T-cell (primary cell): ENCODE measurements around the gene TEX2. TPM values are rescaled to one million over a fixed set of nuclear protein-coding genes. Genes with fewer than 3 reads are reported as not detected.
"Not testable (repeated sequence)": the region's sequence is repeated elsewhere in the genome, so short reads cannot be mapped to it uniquely, and the experiment has no call there.

ENCODE experiments used
- ATAC-seq, 4 experiments: fragments of 200-7000 bp in 3 of 4; fragments of 150-1000 bp in 1 of 4; cut with Tn5 transposase; replicated peaks in 1 of 4; 1 replicate in 3 of 4; 2 replicates in 1 of 4; pipeline ENCODE4 v1.10.0; 2021; ENCODE audit warnings: moderate library complexity in 3 of 4, mild to moderate bottlenecking in 2 of 4, moderate number of reproducible peaks in 1 of 4
- CTCF ChIA-PET, 2 donors: fragments of 300-600 bp; sonication (Branson Sonifier 250); formaldehyde crosslinking; loops; one replicate each; lab custom pipeline; 2022; ENCODE audit warnings: antibody characterized with exemption in 2 of 2; lab: Charles Lee
- POLR2A ChIA-PET, 2 donors: fragments of 300-600 bp; sonication (Branson Sonifier 250); formaldehyde crosslinking; loops; one replicate each; lab custom pipeline; 2022; ENCODE audit warnings: antibody characterized with exemption in 2 of 2; lab: Charles Lee
- DNase-seq, 35 experiments: peaks; one replicate each; pipeline versions ENCODE4 v3.0.0 to v3.0.0-alpha.2; 2013 to 2023
- H3K27ac ChIP-seq: one replicate; pipeline ENCODE4 v1.5.1; 2013; ENCODE audit warnings: low read length
- H3K27me3 ChIP-seq, 2 experiments: replicated peaks in 1 of 2; 1 replicate in 1 of 2; 2 replicates in 1 of 2; pipeline versions ENCODE4 v1.6.1 to v1.7.0; 2013; ENCODE audit warnings: low read length in 1 of 2, mixed read lengths in 1 of 2; ENCODE audit not compliant: control insufficient read depth in 2 of 2, insufficient read depth in 2 of 2; ENCODE audit errors: extremely low read depth in 1 of 2
- H3K36me3 ChIP-seq, 2 donors: 1 replicate in 1 of 2; 2 replicates in 1 of 2; pipeline versions ENCODE4 v1.6.1 to v1.7.0; 2013; ENCODE audit warnings: low read length in 1 of 2; ENCODE audit not compliant: control insufficient read depth in 2 of 2, insufficient read depth in 1 of 2; ENCODE audit errors: extremely low read depth in 1 of 2
- H3K4me1 ChIP-seq, 2 experiments: 1 replicate in 1 of 2; 2 replicates in 1 of 2; pipeline versions ENCODE4 v1.6.1 to v1.7.0; 2013; ENCODE audit warnings: low read length in 2 of 2, mixed read lengths in 1 of 2; ENCODE audit not compliant: insufficient read depth in 2 of 2, control insufficient read depth in 1 of 2; ENCODE audit errors: extremely low read depth in 1 of 2
- H3K4me3 ChIP-seq, 2 donors: 1 replicate in 1 of 2; 2 replicates in 1 of 2; pipeline versions ENCODE4 v1.5.1 to v1.7.0; 2013; ENCODE audit warnings: mild to moderate bottlenecking in 2 of 2, low read length in 1 of 2, moderate library complexity in 1 of 2; ENCODE audit not compliant: control insufficient read depth in 1 of 2; ENCODE audit errors: extremely low read depth in 1 of 2
- H3K9me3 ChIP-seq: 2 replicates; pipeline ENCODE4 v1.7.0; 2013
- H3K27ac Mint-ChIP-seq, 2 donors: one replicate each; pipeline ENCODE4 v1.8.0; 2020 to 2021; ENCODE audit warnings: mild to moderate bottlenecking in 2 of 2, mixed read lengths in 2 of 2
- H3K27me3 Mint-ChIP-seq, 2 donors: one replicate each; pipeline ENCODE4 v1.8.0; 2021 to 2022; ENCODE audit warnings: mixed read lengths in 2 of 2
- H3K36me3 Mint-ChIP-seq: one replicate; pipeline ENCODE4 v1.8.0; 2021; ENCODE audit warnings: mixed read lengths
- H3K4me1 Mint-ChIP-seq, 3 donors: one replicate each; pipeline ENCODE4 v1.8.0; 2020 to 2022; ENCODE audit warnings: mixed read lengths in 3 of 3, mild to moderate bottlenecking in 1 of 3
- H3K4me3 Mint-ChIP-seq, 3 donors: one replicate each; pipeline ENCODE4 v1.8.0; 2020 to 2022; ENCODE audit warnings: mild to moderate bottlenecking in 3 of 3, mixed read lengths in 3 of 3, moderate library complexity in 3 of 3
- H3K9me3 Mint-ChIP-seq, 3 donors: one replicate each; pipeline ENCODE4 v1.8.0; 2020 to 2022; ENCODE audit warnings: mixed read lengths in 3 of 3
- WGBS: methylation state at CpG from one replicate; pipeline ENCODE4 v1.1.5; 2013; ENCODE audit warnings: missing lambda C conversion rate; ENCODE audit not compliant: insufficient coverage; 5-methylcytosine and 5-hydroxymethylcytosine counted together
- total RNA-seq, 35 experiments: library from RNA in 6 of 35; stranded (reverse) in 6 of 35; fragments of 120-200 nt in 1 of 35; gene quantifications; one replicate each; pipeline versions ENCODE4 v1.2.1 to v1.2.4 and lab custom pipeline; 2013 to 2026

TEX2 gene
- total RNA-seq, 5 donors from 2014 or later (not counting 1 experiment from before 2014, with no cell fraction given), result 12.5 to 16.4 (median 14.8) TPM

DNA sequence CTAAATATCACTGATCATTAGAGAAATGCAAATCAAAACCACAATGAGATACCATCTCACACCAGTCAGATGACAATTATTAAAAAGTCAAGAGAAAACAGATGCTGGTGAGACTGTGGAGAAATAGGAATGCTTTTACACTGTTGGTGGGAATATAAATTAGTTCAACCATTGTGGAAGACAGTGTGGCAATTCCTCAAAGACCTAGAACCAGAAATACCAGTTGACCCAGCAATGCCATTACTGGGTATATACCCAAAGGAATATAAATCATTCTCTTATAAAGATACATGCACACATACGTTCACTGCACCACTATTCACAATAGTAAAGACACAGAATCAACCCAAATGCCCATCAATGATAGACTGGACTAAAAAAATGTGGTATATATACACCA is 42.5 kb downstream of the TEX2 start:
- H3K36me3 Mint-ChIP-seq, H3K27me3 ChIP-seq, DNase-seq, H3K36me3 ChIP-seq, H3K9me3 Mint-ChIP-seq, H3K27ac ChIP-seq, CTCF ChIA-PET, ATAC-seq, H3K27me3 Mint-ChIP-seq, H3K9me3 ChIP-seq, POLR2A ChIA-PET, H3K4me3 Mint-ChIP-seq, H3K4me3 ChIP-seq, H3K27ac Mint-ChIP-seq: not testable (repeated sequence)
- H3K4me1 ChIP-seq, result peaks cover 11 to 26% of the 10 kb centered on the region in 2 experiments
- no CpG with 5 or more reads among the region's 1 CpG for WGBS
- H3K4me1 Mint-ChIP-seq, result peaks cover 28 to 40% (median 32%) of the 10 kb centered on the region in 3 donors

- Histone ChIP-seq H3K4me1 (peaks cover 11 to 26% of the 10 kb centered on the region in 2 experiments), H3K27ac (no peak overlapping the region), H3K27me3 (no peaks in the 10 kb centered on the region), H3K4me3 (no peak overlapping the region), H3K36me3 (no peaks in the 10 kb centered on the region), H3K9me3 (no peaks in the 10 kb centered on the region)
- ATAC-seq (no peak), DNase-seq (no peak)
- H3K27ac Mint-ChIP-seq, result no peak overlapping the region
- ChIA-PET POLR2A (no interaction called here), CTCF (no interaction called here)
- peaks cover 8% of the 10 kb centered on the region for H3K36me3 Mint-ChIP-seq
- peaks cover 0 to 3% (median 0%) of the 10 kb centered on the region in 3 donors for H3K9me3 Mint-ChIP-seq
- H3K4me3 Mint-ChIP-seq, result no peak overlapping the region
- WGBS, result no CpG with 5 or more reads among the region's 2 CpGs
- H3K27me3 Mint-ChIP-seq, result no peaks in the 10 kb centered on the region
- H3K4me1 Mint-ChIP-seq, result peaks cover 31 to 40% (median 36%) of the 10 kb centered on the region in 3 donors
Observed at GRCh38 chr17:64219571-64219970, 43.5 kb downstream of the TEX2 start.

DNA sequence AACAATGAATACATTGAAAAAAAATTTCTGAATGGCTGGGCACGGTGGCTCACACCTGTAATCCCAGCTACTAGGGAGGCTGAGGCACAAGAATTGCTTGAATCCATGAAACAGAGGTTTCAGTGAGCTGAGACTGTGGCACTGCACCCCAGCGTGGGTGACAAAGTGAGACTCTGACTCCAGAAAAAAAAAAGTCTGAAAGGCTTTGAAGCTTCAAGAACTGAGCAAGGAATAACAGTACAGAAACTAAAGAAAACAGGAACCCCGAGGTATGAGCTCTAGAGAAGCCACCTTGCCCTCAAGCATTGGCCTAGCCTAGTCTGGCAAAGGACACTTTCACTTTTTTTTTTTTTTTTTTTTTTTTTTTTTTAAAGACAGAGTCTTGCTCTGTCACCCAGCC is 45.0 kb downstream of the TEX2 start:
- peaks cover 11 to 26% of the 10 kb centered on the region in 2 experiments for H3K4me1 ChIP-seq
- ChIA-PET POLR2A (interaction anchor here (0.5 kb wide), 2 partner anchors 62 to 483 kb away, joined by 3 to 5 read pairs; no protein-coding TSS in a partner anchor), CTCF (interaction anchor here in 1 of 2 donors (0.6 to 0.7 kb wide), 2 partner anchors 14 to 550 kb away, joined by 3 to 4 read pairs; no protein-coding TSS in a partner anchor)
- WGBS, result 39% methylated on average over 3 of the region's 3 CpGs
- H3K4me3 ChIP-seq, result no peak overlapping the region
- peak in 10 of 35 experiments; percentile 1 to 37 (median 12) for DNase-seq
- Mint-ChIP-seq H3K27me3 (no peaks in the 10 kb centered on the region), H3K9me3 (peaks cover 0 to 3% (median 0%) of the 10 kb centered on the region in 3 donors), H3K4me3 (peak overlapping the region in 1 of 3 donors; percentile 36), H3K27ac (no peak overlapping the region), H3K36me3 (peaks cover 19% of the 10 kb centered on the region), H3K4me1 (peaks cover 27 to 40% (median 38%) of the 10 kb centered on the region in 3 donors)
- H3K9me3 ChIP-seq, result no peaks in the 10 kb centered on the region
- peaks cover 4 to 10% of the 10 kb centered on the region in 2 donors for H3K36me3 ChIP-seq
- H3K27me3 ChIP-seq, result no peaks in the 10 kb centered on the region
- no peak overlapping the region for H3K27ac ChIP-seq
- peak; percentile 71 to 97 (median 82) for ATAC-seq

DNA sequence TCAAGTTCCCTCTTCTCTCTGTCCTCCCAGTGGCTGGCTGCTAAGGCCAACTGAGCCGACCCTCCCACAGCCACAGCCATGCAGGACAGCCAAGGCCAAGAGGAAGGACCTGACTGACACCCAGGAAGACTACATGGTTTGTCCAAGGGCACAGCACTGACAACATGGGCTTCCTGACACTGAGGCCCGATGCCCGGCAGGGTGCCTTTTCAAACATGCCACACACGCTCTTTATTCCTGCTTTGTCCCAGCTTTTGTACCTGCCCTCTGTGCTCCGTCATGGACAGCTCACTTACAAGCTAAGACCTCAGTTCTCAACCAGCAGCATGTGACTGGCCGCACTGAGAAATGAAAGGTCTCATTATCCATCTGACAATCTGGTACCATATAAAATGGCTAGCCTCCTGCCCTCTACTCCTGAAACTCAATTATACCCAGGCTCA is 45.8 kb downstream of the TEX2 start:
- Histone ChIP-seq H3K27me3 (no peaks in the 10 kb centered on the region), H3K9me3 (no peaks in the 10 kb centered on the region), H3K36me3 (peaks cover 4 to 17% of the 10 kb centered on the region in 2 donors), H3K4me3 (no peak overlapping the region), H3K27ac (no peak overlapping the region), H3K4me1 (peaks cover 11 to 26% of the 10 kb centered on the region in 2 experiments)
- ChIA-PET CTCF (no interaction called here), POLR2A (interaction anchor here in 1 of 2 donors (0.5 kb wide), 1 partner anchor 484 kb away, joined by 5 read pairs; no protein-coding TSS in a partner anchor)
- ATAC-seq (no peak), DNase-seq (no peak)
- WGBS, result 95% methylated on average over 6 of the region's 6 CpGs
- H3K27ac Mint-ChIP-seq, result no peak overlapping the region
- peaks cover 25 to 45% (median 36%) of the 10 kb centered on the region in 3 donors for H3K4me1 Mint-ChIP-seq
- peaks cover 27% of the 10 kb centered on the region for H3K36me3 Mint-ChIP-seq
- no peaks in the 10 kb centered on the region for H3K27me3 Mint-ChIP-seq
- peaks cover 0 to 3% (median 0%) of the 10 kb centered on the region in 3 donors for H3K9me3 Mint-ChIP-seq
- H3K4me3 Mint-ChIP-seq, result peak overlapping the region in 1 of 3 donors; percentile 36

- CTCF ChIA-PET, result interaction anchor here in 1 of 2 donors (0.5 kb wide), 1 partner anchor 90 kb away, joined by 4 read pairs; no protein-coding TSS in a partner anchor
- POLR2A ChIA-PET, result no interaction called here
- H3K4me3 ChIP-seq, result no peak overlapping the region
- ATAC-seq, result peak in 1 of 4 experiments; percentile 22
- no peaks in the 10 kb centered on the region for H3K9me3 ChIP-seq
- H3K27ac Mint-ChIP-seq, result no peak overlapping the region
- DNase-seq, result peak in 1 of 35 experiments; percentile 4
- H3K4me3 Mint-ChIP-seq, result peak overlapping the region in 1 of 3 donors; percentile 1
- 82% methylated on average over 7 of the region's 11 CpGs for WGBS
- H3K36me3 ChIP-seq, result peaks cover 4 to 23% of the 10 kb centered on the region in 2 donors
- no peak overlapping the region for H3K27ac ChIP-seq
- peaks cover 29% of the 10 kb centered on the region for H3K36me3 Mint-ChIP-seq
- H3K4me1 Mint-ChIP-seq, result peaks cover 26 to 50% (median 36%) of the 10 kb centered on the region in 3 donors
- H3K27me3 ChIP-seq, result no peaks in the 10 kb centered on the region
- no peaks in the 10 kb centered on the region for H3K27me3 Mint-ChIP-seq
- H3K9me3 Mint-ChIP-seq, result peaks cover 0 to 3% (median 0%) of the 10 kb centered on the region in 3 donors
- peaks cover 11 to 26% of the 10 kb centered on the region in 2 experiments for H3K4me1 ChIP-seq
Observed at GRCh38 chr17:64216338-64217248, 46.5 kb downstream of the TEX2 start.

- Histone ChIP-seq H3K36me3 (peaks cover 4 to 23% of the 10 kb centered on the region in 2 donors), H3K4me3 (no peak overlapping the region), H3K4me1 (peaks cover 11 to 26% of the 10 kb centered on the region in 2 experiments), H3K27ac (no peak overlapping the region), H3K9me3 (no peaks in the 10 kb centered on the region), H3K27me3 (no peaks in the 10 kb centered on the region)
- 89% methylated on average over 1 of the region's 2 CpGs for WGBS
- Mint-ChIP-seq H3K9me3 (peaks cover 0 to 2% (median 0%) of the 10 kb centered on the region in 3 donors), H3K4me1 (peaks cover 26 to 50% (median 36%) of the 10 kb centered on the region in 3 donors), H3K4me3 (peak overlapping the region in 1 of 3 donors; percentile 1), H3K27me3 (no peaks in the 10 kb centered on the region), H3K36me3 (peaks cover 27% of the 10 kb centered on the region), H3K27ac (no peak overlapping the region)
- CTCF ChIA-PET, result no interaction called here
- POLR2A ChIA-PET, result no interaction called here
- DNase-seq (no peak), ATAC-seq (no peak)
Observed at GRCh38 chr17:64216000-64216337, 47.1 kb downstream of the TEX2 start.
